ENCODE measurements around the gene GPR162. TPM values are rescaled to one million over a fixed set of nuclear protein-coding genes. Genes with fewer than 3 reads are reported as not detected.

The GPR162 gene
- total RNA-seq (2022) (not detected in 2 replicates), Bru-seq, nascent RNA (not detected), BruChase-seq, experiment 1, labeled RNA remaining after a 6-hour chase (not detected), BruChase-seq, experiment 2, labeled RNA remaining after a 2-hour chase (not detected)
- long read RNA-seq, result 0 reads

GRCh38 chr12:6821591-6822425 lies at the start of gene GPR162:
GPR162 (plus strand) TSS chr12:6821821; CDS start chr12:6823899, 2,078 bp downstream.
- ChIA-PET POLR2A (interaction anchor here (0.5 kb wide), 1 partner anchor 51 kb away, joined by 4 read pairs; the partner anchor contains the start of gene SPSB2), CTCF (interaction anchor here (0.6 to 1.6 kb wide), 8 partner anchors 11 to 251 kb away, joined by 3 to 8 read pairs (median 3); partner anchors contain the start of gene MLF2)
- intact Hi-C loops (cut with micrococcal nuclease), result no loop called here
- no peaks in the 10 kb centered on the region for H3K9me3 Mint-ChIP-seq (ENCODE audit: unreplicated experiment)
- H3K27ac Mint-ChIP-seq (ENCODE audit: low read depth, unreplicated experiment), result no peak within 1 kb of the TSS
- no TSS peak for BruUV-seq (replicated peaks)
- DNase-seq (ENCODE audit: unreplicated experiment), result no peak
- no peaks in the 10 kb centered on the region for H3K36me3 Mint-ChIP-seq (ENCODE audit: insufficient read depth, unreplicated experiment)
- no peak for TF ChIP-seq CTCF (IDR thresholded peaks at IDR 0.05; ENCODE audit: unreplicated experiment)
- H3K4me3 Mint-ChIP-seq (ENCODE audit: unreplicated experiment), result no peak within 1 kb of the TSS
- H3K4me1 Mint-ChIP-seq (ENCODE audit: insufficient read depth, unreplicated experiment), result peaks cover 9% of the 10 kb centered on the region
- H3K27me3 Mint-ChIP-seq (ENCODE audit: insufficient read depth, unreplicated experiment), result peaks cover 68% of the 10 kb centered on the region

DNA sequence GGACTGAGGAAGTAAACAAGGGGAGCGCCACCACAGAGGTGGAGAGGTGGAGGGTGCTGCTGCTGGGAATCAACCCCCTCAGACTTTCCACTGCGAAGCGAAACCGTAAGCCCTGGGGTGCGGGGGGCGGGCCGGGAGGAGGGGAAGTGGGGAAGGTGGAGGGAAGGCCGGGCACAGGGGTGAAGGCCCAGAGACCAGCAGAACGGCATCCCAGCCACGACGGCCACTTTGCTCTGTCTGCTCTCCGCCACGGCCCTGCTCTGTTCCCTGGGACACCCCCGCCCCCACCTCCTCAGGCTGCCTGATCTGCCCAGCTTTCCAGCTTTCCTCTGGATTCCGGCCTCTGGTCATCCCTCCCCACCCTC lies 49.3 kb upstream of the GPR162 start, which contains the start of gene LAG3:
TSS of gene LAG3 (plus strand) at position 190 of the 365 bp plus-strand sequence. CDS start 333 bp downstream, outside the sequence.
- CTCF ChIA-PET, result interaction anchor here (0.6 to 7.8 kb wide), 3 partner anchors 12 to 53 kb away, joined by 3 to 174 read pairs (median 4); partner anchors contain the start of gene MLF2
- H3K36me3 Mint-ChIP-seq (ENCODE audit: insufficient read depth, unreplicated experiment), result peaks cover 15% of the 10 kb centered on the region

GRCh38 chr12:6772726-6773589 lies 48.7 kb upstream of the GPR162 start:
- no peaks in the 10 kb centered on the region for H3K27me3 Mint-ChIP-seq (ENCODE audit: insufficient read depth, unreplicated experiment)
- no peak overlapping the region for H3K4me3 Mint-ChIP-seq (ENCODE audit: unreplicated experiment)
- no peak overlapping the region for H3K27ac Mint-ChIP-seq (ENCODE audit: low read depth, unreplicated experiment)
- ChIA-PET POLR2A (no interaction called here), CTCF (interaction anchor here (0.7 to 2.7 kb wide), 2 partner anchors 19 to 52 kb away, joined by 4 to 18 read pairs; partner anchors contain the start of gene MLF2)
- H3K4me1 Mint-ChIP-seq (ENCODE audit: insufficient read depth, unreplicated experiment), result peaks cover 39% of the 10 kb centered on the region
- BruUV-seq (replicated peaks), result no TSS peak
- TF ChIP-seq CTCF (IDR thresholded peaks at IDR 0.05; ENCODE audit: unreplicated experiment), result no peak
- no peaks in the 10 kb centered on the region for H3K9me3 Mint-ChIP-seq (ENCODE audit: unreplicated experiment)
- peaks cover 15% of the 10 kb centered on the region for H3K36me3 Mint-ChIP-seq (ENCODE audit: insufficient read depth, unreplicated experiment)
- intact Hi-C loops (cut with micrococcal nuclease), result no loop called here
- no peak for DNase-seq (ENCODE audit: unreplicated experiment)

More for the DNA sequence above, 49.3 kb upstream of the GPR162 start, which contains the start of gene LAG3:
- Mint-ChIP-seq H3K27me3 (ENCODE audit: insufficient read depth, unreplicated experiment) (no peaks in the 10 kb centered on the region), H3K9me3 (ENCODE audit: unreplicated experiment) (no peaks in the 10 kb centered on the region), H3K27ac (ENCODE audit: low read depth, unreplicated experiment) (no peak within 1 kb of the TSS), H3K4me1 (ENCODE audit: insufficient read depth, unreplicated experiment) (peaks cover 43% of the 10 kb centered on the region), H3K4me3 (ENCODE audit: unreplicated experiment) (no peak within 1 kb of the TSS)
- POLR2A ChIA-PET, result interaction anchor here (1.7 kb wide), 1 partner anchor 19 kb away, joined by 13 read pairs; the partner anchor contains the start of gene MLF2
- TF ChIP-seq CTCF (IDR thresholded peaks at IDR 0.05; ENCODE audit: unreplicated experiment), result no peak
- no peak for DNase-seq (ENCODE audit: unreplicated experiment)
- BruUV-seq (replicated peaks), result no TSS peak
- intact Hi-C loops (cut with micrococcal nuclease), result no loop called here
